ENCODE data around the gene TRIM3. TPM values are rescaled to one million over a fixed set of nuclear protein-coding genes. Genes with fewer than 3 reads are reported as not detected.

The TRIM3 gene
- total RNA-seq, 1 experiment from 2014 or later = 14.4 TPM

GRCh38 chr11:6413791-6414201 is 59.9 kb downstream of the TRIM3 start:
- Histone ChIP-seq H3K27ac (ENCODE audit: insufficient read length, low read depth, low read length) (no peak overlapping the region), H3K4me1 (ENCODE audit: insufficient read depth, low read length) (no peaks in the 10 kb centered on the region), H2BK12ac (ENCODE audit: insufficient read length, low read depth, low read length) (no peak overlapping the region), H2AFZ (ENCODE audit: low read length) (no peak overlapping the region), H2BK5ac (ENCODE audit: insufficient read length, low read length) (no peak overlapping the region), H2AK5ac (ENCODE audit: insufficient read length, low read length) (no peak overlapping the region), H3K56ac (ENCODE audit: insufficient read length, low read depth, low read length) (no peak overlapping the region), H3K79me2 (ENCODE audit: insufficient read depth, low read length) (no peaks in the 10 kb centered on the region), H2BK15ac (ENCODE audit: low read depth, low read length) (no peak overlapping the region), H3K14ac (ENCODE audit: insufficient read depth, low read length) (no peak overlapping the region), H4K91ac (ENCODE audit: insufficient read length, low read depth, low read length) (no peak overlapping the region), H3K23me2 (ENCODE audit: insufficient read length, low read depth, low read length, poor library complexity, severe bottlenecking) (peaks cover 6% of the 10 kb centered on the region), H2BK120ac (ENCODE audit: low read depth, low read length, poor library complexity, severe bottlenecking) (no peak overlapping the region), H4K8ac (replicated peaks; ENCODE audit: insufficient read length, low read depth, low read length) (no peak overlapping the region), H4K20me1 (ENCODE audit: control insufficient read depth, insufficient read depth, insufficient read length) (no peaks in the 10 kb centered on the region), H4K5ac (ENCODE audit: insufficient read length, low read depth, low read length) (no peak overlapping the region), H2BK20ac (ENCODE audit: low read depth, low read length, poor library complexity, severe bottlenecking) (no peak overlapping the region), H3K4ac (ENCODE audit: low read depth, low read length) (no peak overlapping the region), H3K23ac (ENCODE audit: insufficient read length, low read depth, low read length) (no peak overlapping the region), H3K4me2 (ENCODE audit: insufficient read depth, insufficient read length, low read length) (no peak overlapping the region), H3K27me3 (ENCODE audit: insufficient read depth, low read length) (no peaks in the 10 kb centered on the region), H3K9me3 (ENCODE audit: control insufficient read depth, low read depth, low read length) (no peaks in the 10 kb centered on the region), H3K79me1 (ENCODE audit: insufficient read depth, low read depth, low read length, poor library complexity, severe bottlenecking) (no peaks in the 10 kb centered on the region), H3T11ph (ENCODE audit: low read length) (no peak overlapping the region), H3K18ac (ENCODE audit: insufficient read length, low read depth, low read length) (no peak overlapping the region), H3K9ac (ENCODE audit: extremely low read depth, insufficient read length, low read length) (no peak overlapping the region)
- no peak for DNase-seq
- no peak for TF ChIP-seq CTCF (conservative IDR thresholded peaks at IDR 0.05)
- H3K4me3 Mint-ChIP-seq = no peak overlapping the region
- no CpG with 5 or more reads among the region's 12 CpGs for WGBS (ENCODE audit: extremely low coverage, insufficient read length, low lambda C conversion rate)
- H3K9me3 Mint-ChIP-seq = no peaks in the 10 kb centered on the region
- peaks cover 6% of the 10 kb centered on the region in 2 experiments for H3K4me1 Mint-ChIP-seq
- no peaks in the 10 kb centered on the region for H3K27me3 Mint-ChIP-seq (ENCODE audit: low read depth)
- peaks cover 0 to 3% (median 0%) of the 10 kb centered on the region in 3 experiments; a peak in 2 of 7 replicates for H3K36me3 Mint-ChIP-seq (ENCODE audit: insufficient read depth in 1 of 3, low read depth in 3 of 3)
- no peak overlapping the region for H3K27ac Mint-ChIP-seq

Measured in H9 (cell line).